OCI-LY1 (cell line): ENCODE data around the gene NR1I2.

Source experiments
- H2AFZ ChIP-seq: fragments of 200-600 bp; sonication (generic), shearing (Covaris generic); 2 replicates; pipeline ENCODE4 v1.6.0; 2014; ENCODE audit warnings: antibody characterized with exemption, mild to moderate bottlenecking, low read length
- H3F3A ChIP-seq: fragments of 200-600 bp; sonication (generic), shearing (Covaris generic); 2 replicates; pipeline ENCODE4 v1.6.0; 2014; ENCODE audit warnings: mild to moderate bottlenecking, antibody characterized with exemption, low read length, moderate library complexity; ENCODE audit not compliant: insufficient read depth
- H3K27ac ChIP-seq: fragments of 200-600 bp; sonication (generic); 2 replicates; pipeline ENCODE4 v1.5.1; 2014; ENCODE audit warnings: low read length, mixed run types, mild to moderate bottlenecking, low read depth; ENCODE audit not compliant: poor library complexity, severe bottlenecking
- H3K27me3 ChIP-seq: fragments of 200-600 bp; sonication (generic); 2 replicates; pipeline ENCODE4 v1.6.0; 2014; ENCODE audit warnings: antibody characterized with exemption, mild to moderate bottlenecking, low read length, moderate library complexity; ENCODE audit not compliant: insufficient read depth
- H3K36me3 ChIP-seq: fragments of 200-600 bp; sonication (generic); 2 replicates; pipeline ENCODE4 v1.6.1; 2014; ENCODE audit warnings: mild to moderate bottlenecking, antibody characterized with exemption, low read length, moderate library complexity, mixed read lengths; ENCODE audit not compliant: insufficient read depth
- H3K4me1 ChIP-seq: fragments of 200-600 bp; sonication (generic); 2 replicates; pipeline ENCODE4 v1.5.1; 2014; ENCODE audit warnings: mild to moderate bottlenecking, low read length, moderate library complexity; ENCODE audit not compliant: insufficient read depth, severe bottlenecking
- H3K4me2 ChIP-seq: fragments of 200-600 bp; sonication (generic), shearing (Covaris generic); 2 replicates; pipeline ENCODE4 v1.6.1; 2014; ENCODE audit warnings: low read length
- H3K4me3 ChIP-seq: fragments of 200-600 bp; sonication (generic); 2 replicates; pipeline ENCODE4 v1.5.1; 2014; ENCODE audit warnings: low read length, low read depth, mild to moderate bottlenecking, mixed read lengths; ENCODE audit not compliant: poor library complexity, severe bottlenecking
- H3K79me2 ChIP-seq: fragments of 200-600 bp; shearing (Covaris generic); 2 replicates; pipeline ENCODE4 v1.6.1; 2016; ENCODE audit warnings: mixed run types, low read length, mixed read lengths; ENCODE audit not compliant: insufficient read depth
- H3K9ac ChIP-seq: fragments of 200-600 bp; sonication (generic), shearing (Covaris generic); 2 replicates; pipeline ENCODE4 v1.6.1; 2014; ENCODE audit warnings: mild to moderate bottlenecking, low read length, mixed read lengths
- H3K9me2 ChIP-seq: fragments of 200-600 bp; sonication (generic), shearing (Covaris generic); 2 replicates; pipeline ENCODE4 v1.6.1; 2014; ENCODE audit warnings: low read depth, mild to moderate bottlenecking, low read length, mixed read lengths
- H3K9me3 ChIP-seq: fragments of 200-600 bp; shearing (Covaris generic); 2 replicates; pipeline ENCODE4 v1.6.1; 2014; ENCODE audit warnings: low read length, mixed read lengths
- H4K20me1 ChIP-seq: fragments of 200-600 bp; sonication (generic), shearing (Covaris generic); 2 replicates; pipeline ENCODE4 v1.6.0; 2016; ENCODE audit warnings: mild to moderate bottlenecking, low read length; ENCODE audit not compliant: insufficient read depth
- EZH2 ChIP-seq: fragments of 200-600 bp; sonication (generic), shearing (Covaris generic); IDR thresholded peaks from 2 replicates; pipeline ENCODE4 v1.8.0; 2017; ENCODE audit warnings: borderline replicate concordance, mixed run types, mild to moderate bottlenecking, antibody characterized with exemption, low read length, moderate library complexity, mixed read lengths
- TF ChIP-seq, protein P1 (sequence below): fragments of 200-600 bp; sonication (generic), shearing (Covaris generic); IDR thresholded peaks from 2 replicates; pipeline ENCODE4 v1.5.1; 2017; ENCODE audit warnings: mild to moderate bottlenecking, antibody characterized with exemption, low read length, moderate library complexity, mixed read lengths

The NR1I2 gene

DNA sequence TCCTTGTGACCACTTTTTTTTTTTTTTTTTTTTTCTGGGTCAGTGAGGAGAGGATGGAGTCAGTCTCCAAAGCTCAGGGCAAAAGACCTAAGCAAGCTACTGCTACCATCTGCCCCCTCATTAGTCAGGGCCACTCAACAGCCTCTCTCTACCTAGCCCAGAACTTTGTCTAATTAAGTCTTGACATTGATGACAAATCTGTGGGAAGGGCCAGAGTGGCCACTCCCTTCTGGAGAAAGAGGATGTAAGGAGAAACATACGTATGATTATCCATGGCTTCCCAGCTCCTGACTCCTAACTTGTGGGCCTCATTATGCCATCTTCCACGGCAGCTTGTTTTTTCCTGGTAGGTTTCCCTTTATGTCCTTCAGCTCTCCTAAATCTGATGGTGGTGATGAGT, 37.9 kb downstream of the NR1I2 start:
- no peak for TF ChIP-seq EZH2
- TF ChIP-seq, protein P1, sequence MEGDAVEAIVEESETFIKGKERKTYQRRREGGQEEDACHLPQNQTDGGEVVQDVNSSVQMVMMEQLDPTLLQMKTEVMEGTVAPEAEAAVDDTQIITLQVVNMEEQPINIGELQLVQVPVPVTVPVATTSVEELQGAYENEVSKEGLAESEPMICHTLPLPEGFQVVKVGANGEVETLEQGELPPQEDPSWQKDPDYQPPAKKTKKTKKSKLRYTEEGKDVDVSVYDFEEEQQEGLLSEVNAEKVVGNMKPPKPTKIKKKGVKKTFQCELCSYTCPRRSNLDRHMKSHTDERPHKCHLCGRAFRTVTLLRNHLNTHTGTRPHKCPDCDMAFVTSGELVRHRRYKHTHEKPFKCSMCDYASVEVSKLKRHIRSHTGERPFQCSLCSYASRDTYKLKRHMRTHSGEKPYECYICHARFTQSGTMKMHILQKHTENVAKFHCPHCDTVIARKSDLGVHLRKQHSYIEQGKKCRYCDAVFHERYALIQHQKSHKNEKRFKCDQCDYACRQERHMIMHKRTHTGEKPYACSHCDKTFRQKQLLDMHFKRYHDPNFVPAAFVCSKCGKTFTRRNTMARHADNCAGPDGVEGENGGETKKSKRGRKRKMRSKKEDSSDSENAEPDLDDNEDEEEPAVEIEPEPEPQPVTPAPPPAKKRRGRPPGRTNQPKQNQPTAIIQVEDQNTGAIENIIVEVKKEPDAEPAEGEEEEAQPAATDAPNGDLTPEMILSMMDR, result no peak
- Histone ChIP-seq H3K4me2 (no peak overlapping the region), H3K4me1 (no peaks in the 10 kb centered on the region), H3K79me2 (no peaks in the 10 kb centered on the region), H3K27me3 (no peaks in the 10 kb centered on the region), H3K4me3 (no peak overlapping the region), H4K20me1 (no peaks in the 10 kb centered on the region), H3F3A (no peaks in the 10 kb centered on the region), H2AFZ (no peak overlapping the region), H3K9me3 (no peaks in the 10 kb centered on the region), H3K9me2 (no peaks in the 10 kb centered on the region), H3K9ac (no peak overlapping the region), H3K36me3 (no peaks in the 10 kb centered on the region), H3K27ac (no peak overlapping the region)

DNA sequence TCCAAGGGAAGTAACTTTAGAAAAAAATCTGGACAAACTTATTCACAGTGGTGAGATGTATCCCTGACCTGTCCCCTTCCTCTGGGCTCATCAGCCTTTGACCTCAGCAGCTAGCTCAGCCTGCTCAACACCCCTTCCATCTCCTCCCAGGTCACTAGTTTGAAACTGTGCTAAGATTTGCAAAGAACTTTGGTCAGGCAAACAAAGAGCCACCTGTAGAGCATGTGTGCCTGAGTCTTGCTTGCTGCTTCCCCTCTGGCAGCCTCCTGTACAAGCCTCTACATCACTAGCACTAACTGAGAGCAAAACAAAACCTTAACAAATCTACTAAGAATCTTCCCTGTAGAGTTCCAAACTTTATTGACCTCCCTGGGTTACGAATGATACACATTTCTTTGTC, 43.9 kb downstream of the NR1I2 start:
- Histone ChIP-seq H3K9me2 (no peaks in the 10 kb centered on the region), H3K4me2 (no peak overlapping the region), H3K9ac (no peak overlapping the region), H3K4me3 (no peak overlapping the region), H4K20me1 (no peaks in the 10 kb centered on the region), H3K36me3 (0 out of 2 replicates have a peak, but pooled peaks cover 2% of the 10 kb centered on the region), H3K4me1 (no peaks in the 10 kb centered on the region), H3F3A (no peaks in the 10 kb centered on the region), H3K27me3 (no peaks in the 10 kb centered on the region), H3K9me3 (no peaks in the 10 kb centered on the region), H3K79me2 (no peaks in the 10 kb centered on the region), H3K27ac (no peak overlapping the region), H2AFZ (no peak overlapping the region)
- TF ChIP-seq, protein P1, result no peak
- TF ChIP-seq EZH2, result no peak

DNA sequence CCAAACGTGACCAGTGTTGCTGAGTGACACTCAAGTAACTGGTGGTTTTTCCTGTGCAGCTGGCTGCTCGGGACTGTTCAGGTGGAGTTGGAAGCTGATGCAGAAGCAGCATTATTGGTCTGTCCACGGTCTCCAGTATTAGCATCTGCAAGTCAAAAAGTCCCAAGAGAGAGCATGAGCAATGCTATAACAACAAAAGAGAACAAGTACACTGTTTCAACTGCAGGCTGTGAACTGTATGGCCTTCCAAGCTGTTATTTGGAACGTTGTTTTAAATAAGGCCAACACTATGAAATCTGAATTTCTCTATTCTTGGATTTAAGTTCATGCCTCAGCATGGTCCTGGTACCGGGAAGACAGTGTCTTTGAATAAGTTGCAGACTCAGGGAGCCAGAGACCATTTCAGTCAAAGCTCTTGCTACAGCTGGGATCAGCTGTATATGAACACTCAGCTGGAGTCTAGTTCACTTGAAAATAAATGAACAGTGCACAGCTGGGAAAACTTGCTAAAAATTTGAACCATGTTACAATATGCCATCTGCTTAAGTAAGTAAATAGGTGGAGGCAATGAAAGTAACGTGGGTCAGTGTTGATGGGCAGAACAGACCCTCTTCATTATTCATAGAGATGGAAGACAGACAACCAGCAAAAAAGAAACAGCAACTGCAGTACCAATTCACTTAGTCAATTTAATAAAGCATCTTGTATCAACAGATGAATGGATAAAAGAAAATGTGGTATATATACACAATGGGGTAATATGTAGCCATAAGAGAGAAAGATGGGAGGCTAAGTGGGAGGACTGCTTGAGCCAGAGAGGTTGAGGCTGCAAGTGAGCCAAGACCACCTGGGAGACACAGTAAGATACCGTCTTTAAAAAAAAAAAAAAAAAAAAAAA, 45.1 kb downstream of the NR1I2 start:
- H3K79me2 ChIP-seq, result no peaks in the 10 kb centered on the region
- no peak overlapping the region for H3K4me3 ChIP-seq
- H3K9me3 ChIP-seq, result no peaks in the 10 kb centered on the region
- H2AFZ ChIP-seq, result no peak overlapping the region
- no peaks in the 10 kb centered on the region for H3F3A ChIP-seq
- no peaks in the 10 kb centered on the region for H3K4me1 ChIP-seq
- no peaks in the 10 kb centered on the region for H4K20me1 ChIP-seq
- H3K36me3 ChIP-seq, result 0 out of 2 replicates have a peak, but pooled peaks cover 2% of the 10 kb centered on the region
- no peak overlapping the region for H3K9ac ChIP-seq
- no peak overlapping the region for H3K4me2 ChIP-seq
- no peaks in the 10 kb centered on the region for H3K27me3 ChIP-seq
- no peaks in the 10 kb centered on the region for H3K9me2 ChIP-seq
- TF ChIP-seq EZH2, result no peak
- TF ChIP-seq, protein P1, result no peak
- H3K27ac ChIP-seq, result no peak overlapping the region
